NCI-H2081 (cell line): ENCODE results near the gene METRNL.

Experiments used
- DNase-seq, 2 experiments: peaks; one replicate each; lab custom pipeline; 2025; lab: John Stamatoyannopoulos, UW

Gene METRNL

GRCh38 chr17:83142619-83143018 lies 63.2 kb downstream of the METRNL start:
- no peak for DNase-seq

- no peak for DNase-seq
Measured at GRCh38 chr17:83143817-83144231, 64.4 kb downstream of the METRNL start.
